Tibial nerve (tissue), 3 donors: ENCODE results near the gene SPRED3.

ENCODE experiments used
- POLR2A ChIP-seq, 2 donors: fragments of 450-650 bp; IDR thresholded peaks; one replicate each; pipeline ENCODE4 v1.6.1; 2017; ENCODE audit warnings: antibody characterized with exemption in 2 of 2, mild to moderate bottlenecking in 2 of 2, moderate library complexity in 2 of 2
- TF ChIP-seq, protein P1 (sequence below), 5 experiments: fragments of 200-600 bp in 3 of 5; fragments of 450-650 bp in 2 of 5; sonication (generic) in 3 of 5; IDR thresholded peaks; one replicate each; pipeline ENCODE4 v1.5.1; 2016 to 2019; ENCODE audit warnings: antibody characterized with exemption in 5 of 5, mild to moderate bottlenecking in 3 of 5, moderate library complexity in 2 of 5

DNA sequence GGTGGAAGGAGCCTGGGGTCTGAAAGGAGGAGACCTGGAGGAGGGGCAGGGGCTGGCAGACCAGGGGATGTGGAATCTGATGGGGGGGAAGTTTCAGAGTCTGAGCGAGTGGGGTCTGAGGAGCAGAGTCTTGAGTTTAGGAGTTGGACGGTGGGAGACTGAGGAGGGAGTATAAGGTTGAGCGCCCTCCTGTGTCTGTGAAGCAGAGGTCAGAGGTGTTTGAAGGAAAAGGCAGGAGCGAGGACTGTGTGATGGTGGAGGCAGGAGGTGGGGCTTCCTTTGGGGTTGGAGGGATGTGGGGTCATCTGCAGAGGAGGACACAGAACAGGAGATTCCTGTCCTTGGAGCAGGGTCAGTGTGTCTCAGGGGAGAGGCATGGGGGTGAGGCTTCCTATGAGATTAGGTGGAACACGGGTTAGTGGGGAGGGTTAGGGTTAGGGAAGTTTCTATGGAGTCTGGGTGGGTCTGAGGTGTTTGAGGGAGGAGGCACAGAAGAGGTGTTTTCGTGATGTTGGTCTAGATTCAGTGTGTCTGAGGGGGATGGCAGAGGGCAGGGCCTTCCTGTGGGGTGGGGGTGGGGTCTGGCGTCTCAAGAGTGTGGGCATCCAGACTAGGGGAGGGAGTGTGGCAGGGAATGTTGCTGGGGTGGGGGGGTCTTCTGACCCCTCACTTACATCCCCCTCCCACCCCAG, 53.3 kb downstream of the SPRED3 start:
- TF ChIP-seq, protein P1, sequence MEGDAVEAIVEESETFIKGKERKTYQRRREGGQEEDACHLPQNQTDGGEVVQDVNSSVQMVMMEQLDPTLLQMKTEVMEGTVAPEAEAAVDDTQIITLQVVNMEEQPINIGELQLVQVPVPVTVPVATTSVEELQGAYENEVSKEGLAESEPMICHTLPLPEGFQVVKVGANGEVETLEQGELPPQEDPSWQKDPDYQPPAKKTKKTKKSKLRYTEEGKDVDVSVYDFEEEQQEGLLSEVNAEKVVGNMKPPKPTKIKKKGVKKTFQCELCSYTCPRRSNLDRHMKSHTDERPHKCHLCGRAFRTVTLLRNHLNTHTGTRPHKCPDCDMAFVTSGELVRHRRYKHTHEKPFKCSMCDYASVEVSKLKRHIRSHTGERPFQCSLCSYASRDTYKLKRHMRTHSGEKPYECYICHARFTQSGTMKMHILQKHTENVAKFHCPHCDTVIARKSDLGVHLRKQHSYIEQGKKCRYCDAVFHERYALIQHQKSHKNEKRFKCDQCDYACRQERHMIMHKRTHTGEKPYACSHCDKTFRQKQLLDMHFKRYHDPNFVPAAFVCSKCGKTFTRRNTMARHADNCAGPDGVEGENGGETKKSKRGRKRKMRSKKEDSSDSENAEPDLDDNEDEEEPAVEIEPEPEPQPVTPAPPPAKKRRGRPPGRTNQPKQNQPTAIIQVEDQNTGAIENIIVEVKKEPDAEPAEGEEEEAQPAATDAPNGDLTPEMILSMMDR (IDR thresholded peaks at IDR 0.05): no peak
- no peak for TF ChIP-seq POLR2A (IDR thresholded peaks at IDR 0.05)
